Peyer's patch (tissue), 4 donors: ENCODE data around the gene IFNG.

Experiments used
- CTCF ChIP-seq, 6 experiments: fragments of 450-650 bp in 4 of 6; fragments of 200-600 bp in 2 of 6; sonication (generic) in 1 of 6; IDR thresholded peaks; one replicate each; pipeline ENCODE4 v1.5.1; 2017 to 2019; ENCODE audit warnings: antibody characterized with exemption in 6 of 6, mild to moderate bottlenecking in 3 of 6, moderate library complexity in 1 of 6
- POLR2A ChIP-seq, 2 donors: fragments of 450-650 bp; IDR thresholded peaks; one replicate each; pipeline ENCODE4 v1.5.1; 2017; ENCODE audit warnings: antibody characterized with exemption in 2 of 2, mild to moderate bottlenecking in 2 of 2, moderate library complexity in 2 of 2

GRCh38 chr12:68148261-68148951, 11.1 kb downstream of the IFNG start:
- no peak for TF ChIP-seq POLR2A (IDR thresholded peaks at IDR 0.05)
- no peak for TF ChIP-seq CTCF (IDR thresholded peaks at IDR 0.05)
